ENCODE results near the gene ARRDC5.

GRCh38 chr19:4897146-4897545 lies 5.5 kb downstream of the ARRDC5 start:
- TF ChIP-seq CTCF (IDR thresholded peaks at IDR 0.05; ENCODE audit: control extremely low read depth in 1 of 3, insufficient read depth in 1 of 3, low read depth in 1 of 3, low read length in 3 of 3) (no peak), POLR2AphosphoS5 (IDR thresholded peaks at IDR 0.05; ENCODE audit: low read depth, low read length) (no peak), HDAC6 (IDR thresholded peaks at IDR 0.05; ENCODE audit: low read depth, low read length) (no peak), MAX (IDR thresholded peaks at IDR 0.05) (no peak), SP1 (IDR thresholded peaks at IDR 0.05; ENCODE audit: low read depth, low read length) (no peak), USF2 (IDR thresholded peaks at IDR 0.05; ENCODE audit: low read length) (no peak), E2F6 (IDR thresholded peaks at IDR 0.05) (no peak), CHD2 (IDR thresholded peaks at IDR 0.05; ENCODE audit: low read length) (no peak), ZNF274 (IDR thresholded peaks at IDR 0.05; ENCODE audit: borderline replicate concordance, extremely low read depth, low read length) (no peak), CEBPB (IDR thresholded peaks at IDR 0.05; ENCODE audit: low read depth, low read length) (no peak), EZH2 (IDR thresholded peaks at IDR 0.05; ENCODE audit: low read depth, low read length, severe bottlenecking) (no peak), CHD7 (IDR thresholded peaks at IDR 0.05; ENCODE audit: insufficient replicate concordance, low read length) (no peak), POLR2A (IDR thresholded peaks at IDR 0.05; ENCODE audit: control extremely low read depth in 1 of 2, low read depth in 2 of 2, low read length in 2 of 2) (no peak)

Data from H1 (cell line).